ENCODE measurements around the gene CEBPZ. TPM values are rescaled to one million over a fixed set of nuclear protein-coding genes. Genes with fewer than 3 reads are reported as not detected.
A peak's percentile ranks its signal among the peaks of the same experiment; 100 is the strongest.
"Not testable (repeated sequence)": the region's sequence is repeated elsewhere in the genome, so short reads cannot be mapped to it uniquely, and the experiment has no call there.

Gene CEBPZ
- total RNA-seq, 1 donor from 2014 or later = 47.5 TPM

DNA sequence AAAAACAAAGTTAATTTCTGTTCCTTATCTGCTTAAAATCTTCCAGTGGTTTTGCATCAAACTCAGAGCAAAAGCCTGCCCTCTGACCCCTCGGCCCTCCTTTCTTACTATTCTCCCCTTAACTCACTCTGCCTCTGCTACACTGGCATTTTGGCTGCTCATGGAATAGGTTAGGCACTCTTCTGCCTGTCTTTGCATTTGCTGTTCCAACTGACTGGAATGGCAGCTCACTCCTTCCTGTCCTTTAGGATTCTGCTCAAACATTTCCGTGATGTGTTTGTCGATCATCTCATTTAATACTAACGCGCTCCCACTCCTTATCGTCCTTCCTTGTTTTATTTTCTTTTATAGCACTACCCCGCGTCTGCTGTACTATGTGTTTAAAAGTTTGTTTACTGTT, 815 bp downstream of the CEBPZ start:
- Mint-ChIP-seq H3K27me3 (ENCODE audit: low read depth, unreplicated experiment) (no peaks in the 10 kb centered on the region), H3K27ac (ENCODE audit: unreplicated experiment) (no peak overlapping the region), H3K4me3 (ENCODE audit: unreplicated experiment) (no peak overlapping the region), H3K36me3 (ENCODE audit: low read depth, unreplicated experiment) (no peaks in the 10 kb centered on the region), H3K9me3 (ENCODE audit: unreplicated experiment) (no peaks in the 10 kb centered on the region), H3K4me1 (ENCODE audit: low read depth, unreplicated experiment) (peaks cover 7% of the 10 kb centered on the region)
- Histone ChIP-seq H3K27ac (ENCODE audit: low read depth, low read length) (peak overlapping the region; percentile 96), H3K9me3 (ENCODE audit: insufficient read depth, low read depth, low read length) (no peaks in the 10 kb centered on the region), H3K27me3 (ENCODE audit: insufficient read depth, low read length) (no peaks in the 10 kb centered on the region), H3K36me3 (ENCODE audit: insufficient read depth, low read length) (peaks cover 19% of the 10 kb centered on the region), H3K4me3 (ENCODE audit: insufficient read depth, low read depth, low read length) (peak overlapping the region; percentile 95), H3K4me2 (ENCODE audit: low read length) (peak overlapping the region; percentile 92), H3K9ac (ENCODE audit: low read length) (peak overlapping the region; percentile 95), H4K20me1 (ENCODE audit: insufficient read depth, low read length) (peaks cover 45% of the 10 kb centered on the region), H2AFZ (ENCODE audit: low read depth, low read length) (no peak overlapping the region), H3K4me1 (ENCODE audit: insufficient read depth, low read length) (peaks cover 23% of the 10 kb centered on the region), H3K79me2 (ENCODE audit: insufficient read depth, low read length) (peaks cover 92% of the 10 kb centered on the region)
- no peak for TF ChIP-seq EZH2 (IDR thresholded peaks at IDR 0.05; ENCODE audit: insufficient read depth, low read length)
- TF ChIP-seq, protein P1, sequence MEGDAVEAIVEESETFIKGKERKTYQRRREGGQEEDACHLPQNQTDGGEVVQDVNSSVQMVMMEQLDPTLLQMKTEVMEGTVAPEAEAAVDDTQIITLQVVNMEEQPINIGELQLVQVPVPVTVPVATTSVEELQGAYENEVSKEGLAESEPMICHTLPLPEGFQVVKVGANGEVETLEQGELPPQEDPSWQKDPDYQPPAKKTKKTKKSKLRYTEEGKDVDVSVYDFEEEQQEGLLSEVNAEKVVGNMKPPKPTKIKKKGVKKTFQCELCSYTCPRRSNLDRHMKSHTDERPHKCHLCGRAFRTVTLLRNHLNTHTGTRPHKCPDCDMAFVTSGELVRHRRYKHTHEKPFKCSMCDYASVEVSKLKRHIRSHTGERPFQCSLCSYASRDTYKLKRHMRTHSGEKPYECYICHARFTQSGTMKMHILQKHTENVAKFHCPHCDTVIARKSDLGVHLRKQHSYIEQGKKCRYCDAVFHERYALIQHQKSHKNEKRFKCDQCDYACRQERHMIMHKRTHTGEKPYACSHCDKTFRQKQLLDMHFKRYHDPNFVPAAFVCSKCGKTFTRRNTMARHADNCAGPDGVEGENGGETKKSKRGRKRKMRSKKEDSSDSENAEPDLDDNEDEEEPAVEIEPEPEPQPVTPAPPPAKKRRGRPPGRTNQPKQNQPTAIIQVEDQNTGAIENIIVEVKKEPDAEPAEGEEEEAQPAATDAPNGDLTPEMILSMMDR (IDR thresholded peaks at IDR 0.05; ENCODE audit: insufficient read depth, low read depth, low read length) = no peak
- peak; percentile 12 for DNase-seq (ENCODE audit: low read depth)
- no peak for FAIRE-seq

DNA sequence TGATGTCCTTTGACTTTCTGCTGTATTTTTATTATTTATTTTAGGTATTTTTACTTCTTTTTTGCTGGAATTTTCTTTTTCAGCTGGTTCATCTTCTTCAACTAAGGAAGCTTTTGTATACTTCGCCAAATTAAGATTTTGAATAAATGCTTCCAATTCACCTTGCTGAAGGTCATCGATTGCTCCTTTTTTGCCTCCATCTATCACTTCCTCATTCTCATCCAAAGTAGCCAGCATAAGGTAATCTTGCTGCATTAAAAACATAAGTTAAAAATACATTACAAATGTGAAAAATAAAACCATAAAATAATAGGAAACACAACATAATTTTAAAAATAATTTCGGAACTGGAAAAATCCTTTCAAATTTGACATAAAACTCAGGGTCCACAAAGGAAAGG, 2.6 kb downstream of the CEBPZ start:
- TF ChIP-seq, protein P1 (IDR thresholded peaks at IDR 0.05; ENCODE audit: insufficient read depth, low read depth, low read length) = no peak
- H3K9ac ChIP-seq (ENCODE audit: low read length) = no peak overlapping the region

DNA sequence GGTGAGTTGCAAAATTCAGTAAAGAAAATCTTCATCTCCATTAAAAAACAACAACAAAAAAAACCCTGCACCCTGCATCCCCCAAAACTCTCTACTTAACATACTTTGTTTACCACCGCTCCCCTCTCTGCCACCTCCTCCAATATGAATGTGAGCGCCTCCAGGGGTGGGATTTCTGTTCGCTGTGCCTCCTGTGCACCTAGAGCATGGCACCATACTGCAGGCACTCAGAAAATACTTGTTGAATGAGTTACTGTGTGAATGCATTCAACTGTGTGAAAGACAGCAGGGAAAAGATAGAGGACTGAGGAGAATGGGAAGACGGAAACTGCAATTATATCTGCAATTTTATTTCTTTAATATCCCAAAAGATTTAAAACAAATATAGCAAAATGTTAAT, 4.5 kb downstream of the CEBPZ start:
- H4K20me1 ChIP-seq (ENCODE audit: insufficient read depth, low read length) = peaks cover 50% of the 10 kb centered on the region
- peaks cover 26% of the 10 kb centered on the region for H3K36me3 ChIP-seq (ENCODE audit: insufficient read depth, low read length)
- FAIRE-seq (no peak), DNase-seq (ENCODE audit: low read depth) (no peak)
- H3K27ac ChIP-seq (ENCODE audit: low read depth, low read length) = no peak overlapping the region
- H3K27me3 ChIP-seq (ENCODE audit: insufficient read depth, low read length) = no peaks in the 10 kb centered on the region
- Mint-ChIP-seq H3K36me3 (ENCODE audit: low read depth, unreplicated experiment) (no peaks in the 10 kb centered on the region), H3K4me3 (ENCODE audit: unreplicated experiment) (no peak overlapping the region), H3K27ac (ENCODE audit: unreplicated experiment) (no peak overlapping the region), H3K4me1 (ENCODE audit: low read depth, unreplicated experiment) (peaks cover 13% of the 10 kb centered on the region), H3K27me3 (ENCODE audit: low read depth, unreplicated experiment) (no peaks in the 10 kb centered on the region), H3K9me3 (ENCODE audit: unreplicated experiment) (no peaks in the 10 kb centered on the region)
- TF ChIP-seq, protein P1 (IDR thresholded peaks at IDR 0.05; ENCODE audit: insufficient read depth, low read depth, low read length) = no peak
- TF ChIP-seq EZH2 (IDR thresholded peaks at IDR 0.05; ENCODE audit: insufficient read depth, low read length) = no peak
- H3K4me2 ChIP-seq (ENCODE audit: low read length) = no peak overlapping the region
- no peak overlapping the region for H3K9ac ChIP-seq (ENCODE audit: low read length)
- H3K79me2 ChIP-seq (ENCODE audit: insufficient read depth, low read length) = peaks cover 78% of the 10 kb centered on the region
- peaks cover 13% of the 10 kb centered on the region for H3K4me1 ChIP-seq (ENCODE audit: insufficient read depth, low read length)
- no peak overlapping the region for H3K4me3 ChIP-seq (ENCODE audit: insufficient read depth, low read depth, low read length)
- no peaks in the 10 kb centered on the region for H3K9me3 ChIP-seq (ENCODE audit: insufficient read depth, low read depth, low read length)
- no peak overlapping the region for H2AFZ ChIP-seq (ENCODE audit: low read depth, low read length)

More for the DNA sequence above, 2.6 kb downstream of the CEBPZ start:
- DNase-seq (ENCODE audit: low read depth) (no peak), FAIRE-seq (no peak)
- Histone ChIP-seq H3K4me2 (ENCODE audit: low read length) (no peak overlapping the region), H3K4me3 (ENCODE audit: insufficient read depth, low read depth, low read length) (no peak overlapping the region), H4K20me1 (ENCODE audit: insufficient read depth, low read length) (peaks cover 50% of the 10 kb centered on the region), H3K27me3 (ENCODE audit: insufficient read depth, low read length) (no peaks in the 10 kb centered on the region), H3K9me3 (ENCODE audit: insufficient read depth, low read depth, low read length) (no peaks in the 10 kb centered on the region), H3K27ac (ENCODE audit: low read depth, low read length) (no peak overlapping the region), H2AFZ (ENCODE audit: low read depth, low read length) (no peak overlapping the region), H3K36me3 (ENCODE audit: insufficient read depth, low read length) (peaks cover 19% of the 10 kb centered on the region), H3K4me1 (ENCODE audit: insufficient read depth, low read length) (peaks cover 23% of the 10 kb centered on the region), H3K79me2 (ENCODE audit: insufficient read depth, low read length) (peaks cover 87% of the 10 kb centered on the region)
- no peak overlapping the region for H3K4me3 Mint-ChIP-seq (ENCODE audit: unreplicated experiment)
- no peaks in the 10 kb centered on the region for H3K9me3 Mint-ChIP-seq (ENCODE audit: unreplicated experiment)
- H3K4me1 Mint-ChIP-seq (ENCODE audit: low read depth, unreplicated experiment) = peaks cover 13% of the 10 kb centered on the region
- no peaks in the 10 kb centered on the region for H3K36me3 Mint-ChIP-seq (ENCODE audit: low read depth, unreplicated experiment)
- no peak overlapping the region for H3K27ac Mint-ChIP-seq (ENCODE audit: unreplicated experiment)
- no peaks in the 10 kb centered on the region for H3K27me3 Mint-ChIP-seq (ENCODE audit: low read depth, unreplicated experiment)

DNA sequence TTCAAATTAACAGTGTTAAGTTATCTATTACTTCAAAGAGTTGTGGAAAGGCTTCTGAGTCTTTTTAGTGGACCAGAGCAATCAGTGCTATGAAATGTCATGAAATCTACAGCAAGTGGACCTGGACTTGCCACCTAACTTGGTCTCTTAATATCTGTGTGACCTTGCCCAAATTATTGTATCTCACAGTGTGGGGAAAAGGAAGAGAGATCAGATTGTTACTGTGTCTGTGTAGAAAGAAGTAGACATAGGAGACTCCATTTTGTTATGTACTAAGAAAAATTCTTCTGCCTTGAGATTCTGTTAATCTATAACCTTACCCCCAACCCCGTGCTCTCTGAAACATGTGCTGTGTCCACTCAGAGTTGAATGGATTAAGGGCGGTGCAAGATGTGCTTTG, 6.3 kb downstream of the CEBPZ start:
- H3K4me1 ChIP-seq (ENCODE audit: insufficient read depth, low read length); H3K9ac ChIP-seq (ENCODE audit: low read length); H3K27me3 ChIP-seq (ENCODE audit: insufficient read depth, low read length); H3K9me3 ChIP-seq (ENCODE audit: insufficient read depth, low read depth, low read length); H3K27ac ChIP-seq (ENCODE audit: low read depth, low read length); H2AFZ ChIP-seq (ENCODE audit: low read depth, low read length); H3K4me3 Mint-ChIP-seq (ENCODE audit: unreplicated experiment); H3K27me3 Mint-ChIP-seq (ENCODE audit: low read depth, unreplicated experiment); H3K36me3 Mint-ChIP-seq (ENCODE audit: low read depth, unreplicated experiment); H3K9me3 Mint-ChIP-seq (ENCODE audit: unreplicated experiment); FAIRE-seq; DNase-seq (ENCODE audit: low read depth); H3K4me2 ChIP-seq (ENCODE audit: low read length); H3K4me3 ChIP-seq (ENCODE audit: insufficient read depth, low read depth, low read length): not testable (repeated sequence)
- Mint-ChIP-seq H3K4me1 (ENCODE audit: low read depth, unreplicated experiment) (peaks cover 13% of the 10 kb centered on the region), H3K27ac (ENCODE audit: unreplicated experiment) (peak overlapping the region; percentile 3)
- H4K20me1 ChIP-seq (ENCODE audit: insufficient read depth, low read length) = peaks cover 50% of the 10 kb centered on the region
- peaks cover 37% of the 10 kb centered on the region for H3K36me3 ChIP-seq (ENCODE audit: insufficient read depth, low read length)
- H3K79me2 ChIP-seq (ENCODE audit: insufficient read depth, low read length) = peaks cover 63% of the 10 kb centered on the region
